CD4-positive, alpha-beta memory T cell (primary cell): ENCODE measurements around the gene ZNF385D. TPM values are rescaled to one million over a fixed set of nuclear protein-coding genes. Genes with fewer than 3 reads are reported as not detected.

ENCODE experiments used
- CTCF ChIA-PET: fragments of 350-600 bp; sonication (Branson Sonifier 250); formaldehyde crosslinking; loops from one replicate; lab custom pipeline; 2021; ENCODE audit warnings: inconsistent platforms; ENCODE audit not compliant: partially characterized antibody; lab: Charles Lee
- POLR2A ChIA-PET: fragments of 350-600 bp; sonication (Branson Sonifier 250); formaldehyde crosslinking; loops from one replicate; lab custom pipeline; 2021; ENCODE audit not compliant: partially characterized antibody; lab: Charles Lee
- DNase-seq, 5 donors: peaks; one replicate each; pipeline versions ENCODE4 v3.0.0 to v3.0.0-alpha.2; 2020 to 2022; ENCODE audit warnings: mixed read lengths in 1 of 5
- H3K27ac ChIP-seq: one replicate; pipeline ENCODE4 v1.7.0; 2013; ENCODE audit warnings: low read depth, low read length
- H3K27me3 ChIP-seq: 2 replicates; pipeline ENCODE4 v1.7.0; 2013; ENCODE audit warnings: mild to moderate bottlenecking, low read length, moderate library complexity; ENCODE audit not compliant: insufficient read depth
- H3K36me3 ChIP-seq: 2 replicates; pipeline ENCODE4 v1.7.0; 2013; ENCODE audit warnings: mild to moderate bottlenecking, low read length, moderate library complexity; ENCODE audit not compliant: insufficient read depth
- H3K4me1 ChIP-seq: 2 replicates; pipeline ENCODE4 v1.7.0; 2013; ENCODE audit warnings: mild to moderate bottlenecking, low read length, moderate library complexity; ENCODE audit not compliant: insufficient read depth
- H3K4me3 ChIP-seq, 2 donors: one replicate each; pipeline ENCODE4 v1.7.0; 2013; ENCODE audit warnings: low read length in 2 of 2, mild to moderate bottlenecking in 1 of 2
- H3K9me3 ChIP-seq, 2 donors: one replicate each; pipeline ENCODE4 v1.7.0; 2013; ENCODE audit warnings: low read length in 2 of 2, control low read depth in 1 of 2; ENCODE audit not compliant: control insufficient read depth in 1 of 2
- H3K27ac Mint-ChIP-seq, 7 donors: one replicate each; pipeline ENCODE4 v1.8.0; 2020 to 2021; ENCODE audit warnings: mixed read lengths in 7 of 7, mild to moderate bottlenecking in 6 of 7, inconsistent platforms in 3 of 7, moderate library complexity in 3 of 7
- H3K27me3 Mint-ChIP-seq, 2 donors: one replicate each; pipeline ENCODE4 v1.8.0; 2020 to 2021; ENCODE audit warnings: mixed read lengths in 2 of 2
- H3K36me3 Mint-ChIP-seq, 2 donors: one replicate each; pipeline ENCODE4 v1.8.0; 2020 to 2021; ENCODE audit warnings: mixed read lengths in 2 of 2, inconsistent platforms in 1 of 2, mild to moderate bottlenecking in 1 of 2
- H3K4me1 Mint-ChIP-seq, 4 donors: one replicate each; pipeline ENCODE4 v1.8.0; 2020 to 2021; ENCODE audit warnings: mixed read lengths in 4 of 4, mild to moderate bottlenecking in 1 of 4
- H3K4me3 Mint-ChIP-seq, 8 donors: one replicate each; pipeline ENCODE4 v1.8.0; 2020 to 2021; ENCODE audit warnings: mixed read lengths in 8 of 8, mild to moderate bottlenecking in 7 of 8, moderate library complexity in 6 of 8, inconsistent platforms in 3 of 8
- H3K9me3 Mint-ChIP-seq, 8 donors: one replicate each; pipeline ENCODE4 v1.8.0; 2020 to 2021; ENCODE audit warnings: mixed read lengths in 8 of 8, mild to moderate bottlenecking in 5 of 8, inconsistent platforms in 3 of 8, moderate library complexity in 1 of 8
- intact Hi-C: fragments of 100-400 bp; cut with micrococcal nuclease; formaldehyde crosslinking; loops from one replicate; pipeline ENCODE4 v1.15.1; 2023
- polyA plus RNA-seq, 2 donors: library from polyadenylated mRNA; unstranded; fragments of 300-500 nt; fragmentation: Illumina TruSeq; gene quantifications; one replicate each; pipeline ENCODE4 v1.2.3, GENCODE V29; 2021
- total RNA-seq, 2 experiments: library from RNA; stranded (reverse); gene quantifications; one replicate each; pipeline ENCODE4 v1.2.3, GENCODE V29; 2021

The ZNF385D gene
- total and polyA plus RNA-seq, 4 experiments from 2014 or later = not detected

DNA sequence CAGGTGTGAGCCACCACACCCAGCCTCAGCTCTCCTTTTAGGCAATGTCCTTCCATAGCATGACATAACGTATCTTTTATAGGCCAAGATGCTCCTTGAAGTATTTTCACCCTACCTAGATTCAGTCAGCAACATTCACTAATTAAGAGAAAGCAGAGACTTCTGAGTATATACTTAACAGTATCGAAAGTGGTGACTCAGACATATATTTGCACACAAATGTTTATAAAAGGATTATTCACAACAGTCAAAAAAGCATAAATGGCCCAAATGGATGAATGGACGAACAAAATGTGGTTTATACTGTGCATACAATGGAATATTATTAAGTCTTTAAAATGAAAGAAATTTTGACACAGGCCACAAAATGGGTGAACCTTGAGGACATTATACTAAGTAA lies 108.6 kb downstream of the ZNF385D start:
- intact Hi-C loops = no loop called here
- CTCF ChIA-PET = no interaction called here
- Mint-ChIP-seq H3K4me3 (no peak overlapping the region), H3K9me3 (peaks cover 0 to 11% (median 5%) of the 10 kb centered on the region in 8 donors), H3K27ac (no peak overlapping the region), H3K36me3 (no peaks in the 10 kb centered on the region), H3K4me1 (no peaks in the 10 kb centered on the region), H3K27me3 (no peaks in the 10 kb centered on the region)
- H3K9me3 ChIP-seq = no peaks in the 10 kb centered on the region
- H3K4me3 ChIP-seq = no peak overlapping the region
- H3K27ac ChIP-seq = no peak overlapping the region
- no peaks in the 10 kb centered on the region for H3K27me3 ChIP-seq
- POLR2A ChIA-PET = no interaction called here
- DNase-seq = no peak
- H3K4me1 ChIP-seq = no peaks in the 10 kb centered on the region
- H3K36me3 ChIP-seq = no peaks in the 10 kb centered on the region

GRCh38 chr3:21641959-21642358 lies 109.1 kb downstream of the ZNF385D start:
- peaks cover 0 to 11% (median 6%) of the 10 kb centered on the region in 8 donors for H3K9me3 Mint-ChIP-seq
- no peak overlapping the region for H3K4me3 ChIP-seq
- no peak overlapping the region for H3K4me3 Mint-ChIP-seq
- no peaks in the 10 kb centered on the region for H3K27me3 ChIP-seq
- H3K27me3 Mint-ChIP-seq = no peaks in the 10 kb centered on the region
- ChIA-PET CTCF (no interaction called here), POLR2A (no interaction called here)
- no peak overlapping the region for H3K27ac ChIP-seq
- no peaks in the 10 kb centered on the region for H3K36me3 ChIP-seq
- H3K36me3 Mint-ChIP-seq = no peaks in the 10 kb centered on the region
- H3K9me3 ChIP-seq = no peaks in the 10 kb centered on the region
- no peak for DNase-seq
- H3K4me1 ChIP-seq = no peaks in the 10 kb centered on the region
- intact Hi-C loops = no loop called here
- H3K27ac Mint-ChIP-seq = no peak overlapping the region
- H3K4me1 Mint-ChIP-seq = no peaks in the 10 kb centered on the region

GRCh38 chr3:21638488-21638887 lies 112.5 kb downstream of the ZNF385D start:
- no peaks in the 10 kb centered on the region for H3K27me3 Mint-ChIP-seq
- no peak overlapping the region for H3K27ac Mint-ChIP-seq
- Histone ChIP-seq H3K27ac (no peak overlapping the region), H3K9me3 (no peaks in the 10 kb centered on the region), H3K4me1 (no peaks in the 10 kb centered on the region), H3K36me3 (no peaks in the 10 kb centered on the region), H3K27me3 (no peaks in the 10 kb centered on the region), H3K4me3 (no peak overlapping the region)
- intact Hi-C loops = no loop called here
- no peaks in the 10 kb centered on the region for H3K36me3 Mint-ChIP-seq
- H3K9me3 Mint-ChIP-seq = peaks cover 0 to 15% (median 8%) of the 10 kb centered on the region in 8 donors
- ChIA-PET CTCF (no interaction called here), POLR2A (no interaction called here)
- H3K4me1 Mint-ChIP-seq = no peaks in the 10 kb centered on the region
- no peak for DNase-seq
- no peak overlapping the region for H3K4me3 Mint-ChIP-seq

GRCh38 chr3:21634112-21634511 lies 116.9 kb downstream of the ZNF385D start:
- H3K27me3 Mint-ChIP-seq = no peaks in the 10 kb centered on the region
- no peaks in the 10 kb centered on the region for H3K9me3 ChIP-seq
- peaks cover 0 to 14% (median 4%) of the 10 kb centered on the region in 8 donors for H3K9me3 Mint-ChIP-seq
- no peak overlapping the region for H3K27ac ChIP-seq
- ChIA-PET POLR2A (no interaction called here), CTCF (no interaction called here)
- no peak for DNase-seq
- no peak overlapping the region for H3K27ac Mint-ChIP-seq
- no peak overlapping the region for H3K4me3 Mint-ChIP-seq
- H3K4me1 ChIP-seq = no peaks in the 10 kb centered on the region
- intact Hi-C loops = no loop called here
- H3K36me3 Mint-ChIP-seq = no peaks in the 10 kb centered on the region
- no peaks in the 10 kb centered on the region for H3K4me1 Mint-ChIP-seq
- no peak overlapping the region for H3K4me3 ChIP-seq
- no peaks in the 10 kb centered on the region for H3K36me3 ChIP-seq
- H3K27me3 ChIP-seq = no peaks in the 10 kb centered on the region

DNA sequence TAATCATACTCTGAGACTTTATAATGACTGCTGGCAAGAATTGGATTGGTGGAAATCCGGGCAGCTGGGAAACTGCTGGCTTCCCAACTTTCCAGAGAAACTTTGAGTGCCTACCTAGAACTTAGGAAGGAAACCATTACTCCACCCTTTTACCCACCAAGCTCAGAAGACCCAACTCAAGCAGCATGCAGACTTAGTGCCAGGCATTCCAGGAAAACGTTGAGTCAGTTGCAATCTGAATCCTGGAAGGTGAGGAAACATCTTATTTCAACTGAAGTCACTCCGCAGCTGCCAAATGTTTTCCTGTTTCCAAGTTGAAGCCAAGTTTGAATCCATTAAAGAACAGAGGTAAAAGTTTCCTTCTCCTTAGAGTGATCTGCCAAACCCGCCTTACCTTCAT lies 126.5 kb downstream of the ZNF385D start:
- intact Hi-C loops = no loop called here
- DNase-seq = no peak
- H3K4me1 Mint-ChIP-seq = no peaks in the 10 kb centered on the region

GRCh38 chr3:21621181-21621651 lies 129.8 kb downstream of the ZNF385D start:
- Mint-ChIP-seq H3K27ac (no peak overlapping the region), H3K4me1 (no peaks in the 10 kb centered on the region), H3K27me3 (no peaks in the 10 kb centered on the region), H3K4me3 (no peak overlapping the region), H3K9me3 (peaks cover 0 to 11% (median 0%) of the 10 kb centered on the region in 8 donors), H3K36me3 (no peaks in the 10 kb centered on the region)
- intact Hi-C loops = no loop called here
- CTCF ChIA-PET = no interaction called here
- no peaks in the 10 kb centered on the region for H3K36me3 ChIP-seq
- no peak overlapping the region for H3K4me3 ChIP-seq
- no peak overlapping the region for H3K27ac ChIP-seq
- POLR2A ChIA-PET = no interaction called here
- no peaks in the 10 kb centered on the region for H3K9me3 ChIP-seq
- H3K27me3 ChIP-seq = no peaks in the 10 kb centered on the region
- no peak for DNase-seq
- no peaks in the 10 kb centered on the region for H3K4me1 ChIP-seq

More for the DNA sequence above, 126.5 kb downstream of the ZNF385D start:
- no peaks in the 10 kb centered on the region for H3K36me3 Mint-ChIP-seq
- ChIA-PET POLR2A (no interaction called here), CTCF (no interaction called here)
- H3K4me3 ChIP-seq = no peak overlapping the region
- no peak overlapping the region for H3K27ac ChIP-seq
- H3K4me3 Mint-ChIP-seq = no peak overlapping the region
- H3K27me3 Mint-ChIP-seq = no peaks in the 10 kb centered on the region
- H3K4me1 ChIP-seq = no peaks in the 10 kb centered on the region
- no peak overlapping the region for H3K27ac Mint-ChIP-seq
- H3K9me3 Mint-ChIP-seq = peaks cover 0 to 12% (median 2%) of the 10 kb centered on the region in 8 donors
- H3K36me3 ChIP-seq = no peaks in the 10 kb centered on the region
- H3K9me3 ChIP-seq = no peaks in the 10 kb centered on the region
- H3K27me3 ChIP-seq = no peaks in the 10 kb centered on the region

DNA sequence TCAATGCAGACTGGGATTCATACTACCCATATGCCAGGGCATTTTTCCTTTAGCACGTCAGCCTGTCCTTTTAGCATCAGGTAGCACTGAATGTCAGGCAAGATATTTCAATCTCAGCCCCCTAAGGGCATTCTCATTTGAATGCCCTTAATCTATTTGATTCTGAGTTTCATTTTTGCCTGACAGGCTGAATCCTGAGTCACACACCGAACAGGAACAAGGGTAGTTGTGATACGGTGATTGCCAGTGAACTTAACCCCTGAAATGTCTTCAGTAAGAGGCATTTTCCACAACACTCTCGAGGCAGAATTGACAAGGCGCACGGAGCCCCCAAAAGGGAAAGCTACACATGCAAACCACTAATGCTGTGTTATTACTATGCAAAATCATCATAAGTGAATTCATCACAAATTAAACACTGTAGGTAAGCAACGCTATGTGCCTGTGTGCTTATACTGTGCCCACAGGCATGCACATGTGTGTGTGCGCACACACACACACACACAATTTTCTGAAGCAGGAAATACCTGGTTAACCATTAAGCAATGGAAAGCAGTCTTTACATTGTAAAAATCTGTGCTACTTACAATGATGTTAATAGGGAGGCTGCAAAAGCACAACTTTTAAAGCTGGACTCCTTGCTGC lies 130.4 kb downstream of the ZNF385D start:
- no peaks in the 10 kb centered on the region for H3K4me1 Mint-ChIP-seq
- H3K9me3 Mint-ChIP-seq = peaks cover 0 to 12% (median 0%) of the 10 kb centered on the region in 8 donors
- CTCF ChIA-PET = no interaction called here

More for the DNA sequence above, 130.4 kb downstream of the ZNF385D start:
- DNase-seq = no peak
- intact Hi-C loops = no loop called here
- Mint-ChIP-seq H3K4me3 (no peak overlapping the region), H3K36me3 (no peaks in the 10 kb centered on the region), H3K27ac (no peak overlapping the region), H3K27me3 (no peaks in the 10 kb centered on the region)
- Histone ChIP-seq H3K4me1 (no peaks in the 10 kb centered on the region), H3K4me3 (no peak overlapping the region), H3K9me3 (no peaks in the 10 kb centered on the region), H3K27ac (no peak overlapping the region), H3K27me3 (no peaks in the 10 kb centered on the region), H3K36me3 (no peaks in the 10 kb centered on the region)
- POLR2A ChIA-PET = no interaction called here
